Measurements from ENCODE around the gene PRKN.

- TF ChIP-seq RARB (CRISPR knock-in tag; IDR thresholded peaks at IDR 0.05) (no peak), OSR1 (CRISPR knock-in tag; IDR thresholded peaks at IDR 0.05) (no peak), ARNTL (CRISPR knock-in tag; IDR thresholded peaks at IDR 0.05; ENCODE audit: borderline replicate concordance, low read depth) (no peak), ZNF70 (CRISPR knock-in tag; IDR thresholded peaks at IDR 0.05) (no peak), PPARA (CRISPR knock-in tag; IDR thresholded peaks at IDR 0.05; ENCODE audit: borderline replicate concordance) (no peak), ZC3H10 (CRISPR knock-in tag; IDR thresholded peaks at IDR 0.05) (no peak)
- TF ChIP-seq, protein P1, sequence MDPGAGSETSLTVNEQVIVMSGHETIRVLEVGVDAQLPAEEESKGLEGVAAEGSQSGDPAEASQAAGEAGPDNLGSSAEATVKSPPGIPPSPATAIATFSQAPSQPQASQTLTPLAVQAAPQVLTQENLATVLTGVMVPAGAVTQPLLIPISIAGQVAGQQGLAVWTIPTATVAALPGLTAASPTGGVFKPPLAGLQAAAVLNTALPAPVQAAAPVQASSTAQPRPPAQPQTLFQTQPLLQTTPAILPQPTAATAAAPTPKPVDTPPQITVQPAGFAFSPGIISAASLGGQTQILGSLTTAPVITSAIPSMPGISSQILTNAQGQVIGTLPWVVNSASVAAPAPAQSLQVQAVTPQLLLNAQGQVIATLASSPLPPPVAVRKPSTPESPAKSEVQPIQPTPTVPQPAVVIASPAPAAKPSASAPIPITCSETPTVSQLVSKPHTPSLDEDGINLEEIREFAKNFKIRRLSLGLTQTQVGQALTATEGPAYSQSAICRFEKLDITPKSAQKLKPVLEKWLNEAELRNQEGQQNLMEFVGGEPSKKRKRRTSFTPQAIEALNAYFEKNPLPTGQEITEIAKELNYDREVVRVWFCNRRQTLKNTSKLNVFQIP (CRISPR knock-in tag; IDR thresholded peaks at IDR 0.05; ENCODE audit: borderline replicate concordance, low read depth): no peak
Measured at GRCh38 chr6:162056745-162057144, 670.8 kb downstream of the PRKN start.

All from SK-N-SH treated with all-trans-retinoic acid at 6 μM for 48 hours (cell line).